Measurements from ENCODE around the gene ICAM4. TPM values are rescaled to one million over a fixed set of nuclear protein-coding genes. Genes with fewer than 3 reads are reported as not detected.

ICAM4 gene
- total and polyA plus RNA-seq, 2 of the 13 experiments (the other 11 are each of a cell fraction or from before 2014, with no cell fraction given): 2.9 to 4.0 TPM

GRCh38 chr19:10335352-10335985 is 48.7 kb downstream of the ICAM4 start (continued):
- TF ChIP-seq, protein P1, sequence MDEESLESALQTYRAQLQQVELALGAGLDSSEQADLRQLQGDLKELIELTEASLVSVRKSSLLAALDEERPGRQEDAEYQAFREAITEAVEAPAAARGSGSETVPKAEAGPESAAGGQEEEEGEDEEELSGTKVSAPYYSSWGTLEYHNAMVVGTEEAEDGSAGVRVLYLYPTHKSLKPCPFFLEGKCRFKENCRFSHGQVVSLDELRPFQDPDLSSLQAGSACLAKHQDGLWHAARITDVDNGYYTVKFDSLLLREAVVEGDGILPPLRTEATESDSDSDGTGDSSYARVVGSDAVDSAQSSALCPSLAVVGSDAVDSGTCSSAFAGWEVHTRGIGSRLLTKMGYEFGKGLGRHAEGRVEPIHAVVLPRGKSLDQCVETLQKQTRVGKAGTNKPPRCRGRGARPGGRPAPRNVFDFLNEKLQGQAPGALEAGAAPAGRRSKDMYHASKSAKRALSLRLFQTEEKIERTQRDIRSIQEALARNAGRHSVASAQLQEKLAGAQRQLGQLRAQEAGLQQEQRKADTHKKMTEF (CRISPR knock-in tag; IDR thresholded peaks at IDR 0.05): no peak
- no peak for TF ChIP-seq ZBTB43 (CRISPR knock-in tag; conservative IDR thresholded peaks at IDR 0.05)
- TF ChIP-seq ZNF383 (CRISPR knock-in tag; IDR thresholded peaks at IDR 0.05; ENCODE audit: borderline replicate concordance): no peak
- TF ChIP-seq MED8 (CRISPR knock-in tag; IDR thresholded peaks at IDR 0.05; ENCODE audit: insufficient replicate concordance): no peak
- no peak for TF ChIP-seq SIN3B (IDR thresholded peaks at IDR 0.05; ENCODE audit: low read length)
- TF ChIP-seq, protein P2, sequence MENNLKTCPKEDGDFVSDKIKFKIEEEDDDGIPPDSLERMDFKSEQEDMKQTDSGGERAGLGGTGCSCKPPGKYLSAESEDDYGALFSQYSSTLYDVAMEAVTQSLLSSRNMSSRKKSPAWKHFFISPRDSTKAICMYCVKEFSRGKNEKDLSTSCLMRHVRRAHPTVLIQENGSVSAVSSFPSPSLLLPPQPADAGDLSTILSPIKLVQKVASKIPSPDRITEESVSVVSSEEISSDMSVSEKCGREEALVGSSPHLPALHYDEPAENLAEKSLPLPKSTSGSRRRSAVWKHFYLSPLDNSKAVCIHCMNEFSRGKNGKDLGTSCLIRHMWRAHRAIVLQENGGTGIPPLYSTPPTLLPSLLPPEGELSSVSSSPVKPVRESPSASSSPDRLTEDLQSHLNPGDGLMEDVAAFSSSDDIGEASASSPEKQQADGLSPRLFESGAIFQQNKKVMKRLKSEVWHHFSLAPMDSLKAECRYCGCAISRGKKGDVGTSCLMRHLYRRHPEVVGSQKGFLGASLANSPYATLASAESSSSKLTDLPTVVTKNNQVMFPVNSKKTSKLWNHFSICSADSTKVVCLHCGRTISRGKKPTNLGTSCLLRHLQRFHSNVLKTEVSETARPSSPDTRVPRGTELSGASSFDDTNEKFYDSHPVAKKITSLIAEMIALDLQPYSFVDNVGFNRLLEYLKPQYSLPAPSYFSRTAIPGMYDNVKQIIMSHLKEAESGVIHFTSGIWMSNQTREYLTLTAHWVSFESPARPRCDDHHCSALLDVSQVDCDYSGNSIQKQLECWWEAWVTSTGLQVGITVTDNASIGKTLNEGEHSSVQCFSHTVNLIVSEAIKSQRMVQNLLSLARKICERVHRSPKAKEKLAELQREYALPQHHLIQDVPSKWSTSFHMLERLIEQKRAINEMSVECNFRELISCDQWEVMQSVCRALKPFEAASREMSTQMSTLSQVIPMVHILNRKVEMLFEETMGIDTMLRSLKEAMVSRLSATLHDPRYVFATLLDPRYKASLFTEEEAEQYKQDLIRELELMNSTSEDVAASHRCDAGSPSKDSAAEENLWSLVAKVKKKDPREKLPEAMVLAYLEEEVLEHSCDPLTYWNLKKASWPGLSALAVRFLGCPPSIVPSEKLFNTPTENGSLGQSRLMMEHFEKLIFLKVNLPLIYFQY (CRISPR knock-in tag; IDR thresholded peaks at IDR 0.05; ENCODE audit: borderline replicate concordance): 0 out of 2 replicates have a peak, but pooled peaks have one; percentile 28
- peak; percentile 81; the same call in 1 of the 2 replicates for TF ChIP-seq ZNF280B (CRISPR knock-in tag; IDR thresholded peaks at IDR 0.05; ENCODE audit: borderline replicate concordance)
- TF ChIP-seq ZNF816 (CRISPR knock-in tag; IDR thresholded peaks at IDR 0.05; ENCODE audit: borderline replicate concordance): no peak
- no peak for TF ChIP-seq HOXA9 (CRISPR knock-in tag; IDR thresholded peaks at IDR 0.05; ENCODE audit: borderline replicate concordance)
- no peak for TF ChIP-seq ZNF496 (CRISPR knock-in tag; IDR thresholded peaks at IDR 0.05; ENCODE audit: insufficient replicate concordance)
- no peak for TF ChIP-seq PRPF4 (IDR thresholded peaks at IDR 0.05; ENCODE audit: low read depth, low read length, poor library complexity, severe bottlenecking)
- no peak for TF ChIP-seq ZBTB3 (CRISPR knock-in tag; IDR thresholded peaks at IDR 0.05; ENCODE audit: borderline replicate concordance, low read depth)
- TF ChIP-seq ZNF10 (CRISPR knock-in tag; IDR thresholded peaks at IDR 0.05; ENCODE audit: borderline replicate concordance, low read depth): no peak
- TF ChIP-seq ZNF569 (CRISPR knock-in tag; IDR thresholded peaks at IDR 0.05; ENCODE audit: borderline replicate concordance): no peak
- TF ChIP-seq ZFP82 (CRISPR knock-in tag; IDR thresholded peaks at IDR 0.05; ENCODE audit: borderline replicate concordance): no peak
